ENCODE measurements around the gene SOX8.
"Not testable (repeated sequence)": the region's sequence is repeated elsewhere in the genome, so short reads cannot be mapped to it uniquely, and the experiment has no call there.

SOX8 gene

GRCh38 chr16:1010815-1011214 is 29.2 kb downstream of the SOX8 start:
- DNase-seq, result no peak

GRCh38 chr16:1011316-1012082 is 29.9 kb downstream of the SOX8 start:
- no peak for DNase-seq

GRCh38 chr16:1012135-1012534 is 30.6 kb downstream of the SOX8 start:
- no peak for DNase-seq

GRCh38 chr16:1012722-1013592 is 31.4 kb downstream of the SOX8 start:
- no peak for DNase-seq

- DNase-seq, result no peak
These were observed 32.0 kb downstream of the SOX8 start for GRCh38 chr16:1013593-1013900.

- DNase-seq, result no peak
These were observed 32.7 kb downstream of the SOX8 start for GRCh38 chr16:1014221-1014620.

- DNase-seq, result no peak
These were observed 33.4 kb downstream of the SOX8 start for GRCh38 chr16:1014771-1015495.

GRCh38 chr16:1018447-1019198 is 37.1 kb downstream of the SOX8 start:
- no peak for DNase-seq

- no peak for DNase-seq
These were observed 37.9 kb downstream of the SOX8 start for GRCh38 chr16:1019231-1020090.

- DNase-seq, result no peak
These were observed 38.5 kb downstream of the SOX8 start for GRCh38 chr16:1020091-1020399.

GRCh38 chr16:1020591-1020990 is 39.0 kb downstream of the SOX8 start:
- no peak for DNase-seq

GRCh38 chr16:1021553-1022160 is 40.1 kb downstream of the SOX8 start:
- no peak for DNase-seq

- DNase-seq, result no peak
These were observed 40.9 kb downstream of the SOX8 start for GRCh38 chr16:1022466-1022865.

- DNase-seq, result no peak
These were observed 42.6 kb downstream of the SOX8 start for GRCh38 chr16:1024138-1024537.

- not testable (repeated sequence) for DNase-seq
These were observed 43.7 kb downstream of the SOX8 start for GRCh38 chr16:1025183-1025809.

- no peak for DNase-seq
These were observed 44.6 kb downstream of the SOX8 start for GRCh38 chr16:1026057-1026783.

- no peak for DNase-seq
These were observed 45.4 kb downstream of the SOX8 start for GRCh38 chr16:1026784-1027500.

- DNase-seq, result no peak
These were observed 45.9 kb downstream of the SOX8 start for GRCh38 chr16:1027501-1027815.

GRCh38 chr16:1028056-1028455 is 46.5 kb downstream of the SOX8 start:
- DNase-seq, result no peak
